Effector memory CD4-positive, alpha-beta T cell (primary cell): ENCODE measurements around the gene ZFHX3.

Experiments used
- DNase-seq, 3 donors: peaks; one replicate each; pipeline ENCODE4 v3.0.0-alpha.2; 2020
- H3K27ac ChIP-seq: 2 replicates; pipeline ENCODE4 v1.7.0; 2013; ENCODE audit warnings: mild to moderate bottlenecking, low read length, moderate library complexity; ENCODE audit not compliant: insufficient read depth, poor library complexity, severe bottlenecking
- H3K27me3 ChIP-seq: replicated peaks from 2 replicates; pipeline ENCODE4 v1.7.0; 2013; ENCODE audit warnings: mild to moderate bottlenecking, low read length; ENCODE audit not compliant: insufficient read depth, control insufficient read depth, poor library complexity, severe bottlenecking
- H3K36me3 ChIP-seq: 2 replicates; pipeline ENCODE4 v1.7.0; 2013; ENCODE audit warnings: mild to moderate bottlenecking, low read length, moderate library complexity; ENCODE audit not compliant: control insufficient read depth, insufficient read depth
- H3K4me1 ChIP-seq: 2 replicates; pipeline ENCODE4 v1.7.0; 2013; ENCODE audit warnings: low read length, mild to moderate bottlenecking; ENCODE audit not compliant: control insufficient read depth, insufficient read depth, poor library complexity, severe bottlenecking
- H3K4me3 ChIP-seq: 2 replicates; pipeline ENCODE4 v1.7.0; 2013; ENCODE audit warnings: low read length, low read depth, mild to moderate bottlenecking; ENCODE audit not compliant: insufficient read depth, poor library complexity, severe bottlenecking
- H3K9me3 ChIP-seq: 2 replicates; pipeline ENCODE4 v1.7.0; 2013; ENCODE audit warnings: mild to moderate bottlenecking, low read length, moderate library complexity; ENCODE audit not compliant: control insufficient read depth

The ZFHX3 gene

DNA sequence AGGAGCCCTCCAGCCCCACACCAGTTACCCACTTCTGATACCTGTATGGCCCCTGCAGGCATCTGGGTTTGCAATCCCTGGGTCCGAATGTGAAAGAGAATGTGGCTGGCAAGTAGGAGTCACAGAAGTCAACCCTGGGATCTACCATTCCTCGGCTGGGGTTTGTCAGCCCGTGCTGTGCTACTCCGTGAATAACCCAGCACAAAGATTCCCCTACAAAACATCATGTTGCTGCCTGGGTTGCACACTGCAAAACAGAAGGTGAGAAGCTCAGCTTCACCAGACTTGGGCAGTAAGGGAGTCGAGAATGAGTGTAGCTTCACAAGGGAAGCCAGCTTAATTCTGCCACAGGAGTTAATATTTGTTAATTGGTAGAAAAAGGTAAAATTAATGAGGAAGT lies 137.1 kb downstream of the ZFHX3 start:
- Histone ChIP-seq H3K36me3 (no peaks in the 10 kb centered on the region), H3K9me3 (no peaks in the 10 kb centered on the region), H3K27me3 (no peaks in the 10 kb centered on the region), H3K4me3 (no peak overlapping the region), H3K4me1 (no peaks in the 10 kb centered on the region), H3K27ac (no peak overlapping the region)
- no peak for DNase-seq

GRCh38 chr16:72910381-72910780 lies 137.5 kb downstream of the ZFHX3 start:
- Histone ChIP-seq H3K27me3 (no peaks in the 10 kb centered on the region), H3K4me1 (no peaks in the 10 kb centered on the region), H3K4me3 (no peak overlapping the region), H3K9me3 (no peaks in the 10 kb centered on the region), H3K36me3 (no peaks in the 10 kb centered on the region), H3K27ac (no peak overlapping the region)
- DNase-seq = no peak

DNA sequence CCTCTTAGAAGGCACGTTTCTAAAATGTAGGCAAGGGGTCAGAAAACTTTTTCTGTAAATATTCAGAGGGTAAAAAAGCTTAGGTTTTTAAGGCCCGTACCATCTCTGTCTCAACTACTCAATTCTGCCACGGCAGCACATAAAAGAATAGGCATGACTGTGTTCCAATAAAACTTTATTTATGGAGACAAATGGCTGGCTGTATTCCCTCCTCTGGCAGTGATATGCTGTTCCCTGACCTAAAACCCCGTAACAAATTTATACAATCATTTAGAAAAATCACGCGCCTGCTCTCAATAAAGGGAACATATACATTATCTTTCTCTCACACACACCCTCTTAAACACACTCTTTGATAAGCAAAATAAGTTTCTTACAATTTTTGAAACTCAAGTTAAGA lies 138.7 kb downstream of the ZFHX3 start:
- no peaks in the 10 kb centered on the region for H3K36me3 ChIP-seq
- no peak overlapping the region for H3K27ac ChIP-seq
- no peak for DNase-seq
- no peaks in the 10 kb centered on the region for H3K4me1 ChIP-seq
- H3K4me3 ChIP-seq = no peak overlapping the region
- no peaks in the 10 kb centered on the region for H3K27me3 ChIP-seq
- no peaks in the 10 kb centered on the region for H3K9me3 ChIP-seq

- no peak overlapping the region for H3K4me3 ChIP-seq
- H3K4me1 ChIP-seq = no peaks in the 10 kb centered on the region
- no peaks in the 10 kb centered on the region for H3K36me3 ChIP-seq
- DNase-seq = no peak
- H3K27ac ChIP-seq = no peak overlapping the region
- H3K27me3 ChIP-seq = no peaks in the 10 kb centered on the region
- H3K9me3 ChIP-seq = no peaks in the 10 kb centered on the region
Measured at GRCh38 chr16:72908362-72909167, 139.4 kb downstream of the ZFHX3 start.

DNA sequence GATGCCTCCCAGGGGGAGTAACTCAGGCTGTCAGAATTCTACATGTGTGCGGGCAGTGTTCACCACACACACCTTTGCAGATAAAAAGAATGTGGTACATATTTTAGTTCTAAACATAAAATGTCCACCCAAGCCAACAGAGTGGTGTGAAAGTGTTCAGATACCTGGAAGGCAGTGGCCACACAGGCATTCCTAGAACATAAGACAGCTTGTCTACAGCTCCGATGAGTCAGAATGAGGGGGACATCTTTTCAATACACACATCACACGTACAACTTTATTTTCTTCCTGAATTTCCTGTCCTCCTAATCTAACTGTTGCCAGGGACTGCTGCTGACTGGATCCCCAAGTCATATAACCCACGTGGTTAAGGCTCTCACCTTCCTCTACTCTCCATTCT lies 142.3 kb downstream of the ZFHX3 start:
- Histone ChIP-seq H3K27ac (no peak overlapping the region), H3K27me3 (no peaks in the 10 kb centered on the region), H3K9me3 (no peaks in the 10 kb centered on the region), H3K4me3 (no peak overlapping the region), H3K4me1 (no peaks in the 10 kb centered on the region), H3K36me3 (no peaks in the 10 kb centered on the region)
- DNase-seq = no peak

DNA sequence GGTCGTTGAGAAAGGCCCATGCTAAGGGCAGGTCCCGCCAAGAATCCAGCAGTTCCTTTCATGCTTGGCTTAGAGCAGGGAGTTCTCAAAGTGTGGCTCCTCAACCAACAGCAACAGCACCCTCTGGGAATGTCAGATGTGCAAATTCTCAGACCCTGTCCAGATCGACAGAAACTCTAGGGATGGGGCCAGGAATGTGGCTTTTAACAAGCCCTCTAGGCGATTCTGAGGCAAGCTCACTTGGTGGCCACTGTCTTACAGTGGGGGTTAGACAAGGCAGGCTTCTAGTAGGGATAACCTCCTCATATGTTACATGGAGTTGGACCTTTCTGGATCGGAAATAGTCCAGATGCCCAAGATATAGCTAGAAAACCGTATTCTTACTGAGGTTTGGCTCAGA lies 144.8 kb downstream of the ZFHX3 start:
- Histone ChIP-seq H3K36me3 (no peaks in the 10 kb centered on the region), H3K27me3 (no peaks in the 10 kb centered on the region), H3K27ac (no peak overlapping the region), H3K9me3 (no peaks in the 10 kb centered on the region), H3K4me3 (no peak overlapping the region), H3K4me1 (no peaks in the 10 kb centered on the region)
- no peak for DNase-seq

- no peak overlapping the region for H3K4me3 ChIP-seq
- H3K36me3 ChIP-seq = no peaks in the 10 kb centered on the region
- no peaks in the 10 kb centered on the region for H3K27me3 ChIP-seq
- H3K9me3 ChIP-seq = no peaks in the 10 kb centered on the region
- no peaks in the 10 kb centered on the region for H3K4me1 ChIP-seq
- no peak for DNase-seq
- H3K27ac ChIP-seq = no peak overlapping the region
Measured at GRCh38 chr16:72902206-72902605, 145.7 kb downstream of the ZFHX3 start.

GRCh38 chr16:72901000-72901627 lies 146.8 kb downstream of the ZFHX3 start:
- Histone ChIP-seq H3K27me3 (no peaks in the 10 kb centered on the region), H3K4me3 (no peak overlapping the region), H3K4me1 (no peaks in the 10 kb centered on the region), H3K27ac (no peak overlapping the region), H3K36me3 (no peaks in the 10 kb centered on the region), H3K9me3 (no peaks in the 10 kb centered on the region)
- DNase-seq = no peak

DNA sequence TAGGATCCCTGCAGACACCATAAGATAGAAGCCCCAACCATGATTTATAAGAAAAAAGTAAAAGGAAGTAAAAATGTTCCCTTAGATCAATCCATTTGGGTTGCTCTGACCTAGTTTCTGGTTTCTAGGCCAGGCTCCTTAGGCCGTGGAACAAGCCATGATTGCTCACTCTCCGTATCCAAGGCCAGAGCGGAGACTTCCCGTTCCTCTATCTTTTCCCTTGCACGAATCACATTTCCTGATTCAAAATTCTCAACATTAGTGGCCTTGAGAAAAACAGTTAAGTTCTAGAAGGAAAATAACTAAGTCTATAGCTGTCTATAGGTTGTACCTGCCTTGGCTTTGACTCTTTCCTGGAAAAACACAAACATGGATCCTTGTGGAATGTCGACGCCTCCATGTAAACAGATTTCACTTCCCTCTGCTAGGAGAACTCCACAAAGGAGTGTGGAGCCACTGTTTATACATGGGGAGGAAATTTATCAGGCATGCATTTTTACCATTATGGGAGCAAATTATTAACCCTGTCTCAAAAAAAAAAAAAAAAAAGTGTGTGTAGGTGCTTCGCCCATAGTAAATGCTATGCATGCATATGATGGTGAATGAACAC lies 149.6 kb downstream of the ZFHX3 start:
- no peak for DNase-seq
- H3K27me3 ChIP-seq = no peaks in the 10 kb centered on the region
- H3K4me3 ChIP-seq = no peak overlapping the region
- H3K27ac ChIP-seq = no peak overlapping the region
- H3K9me3 ChIP-seq = no peaks in the 10 kb centered on the region
- no peaks in the 10 kb centered on the region for H3K4me1 ChIP-seq
- H3K36me3 ChIP-seq = no peaks in the 10 kb centered on the region

- H3K4me1 ChIP-seq = no peaks in the 10 kb centered on the region
- no peaks in the 10 kb centered on the region for H3K36me3 ChIP-seq
- H3K4me3 ChIP-seq = no peak overlapping the region
- no peak overlapping the region for H3K27ac ChIP-seq
- no peak for DNase-seq
- H3K9me3 ChIP-seq = no peaks in the 10 kb centered on the region
- H3K27me3 ChIP-seq = no peaks in the 10 kb centered on the region
Measured at GRCh38 chr16:72897707-72898106, 150.2 kb downstream of the ZFHX3 start.
